SIG-M5 treated with dmso at 0.1 percent for 504 hours (cell line): Measurements from ENCODE around the gene TP53INP2.
"Not testable (repeated sequence)": the region's sequence is repeated elsewhere in the genome, so short reads cannot be mapped to it uniquely, and the experiment has no call there.

ENCODE experiments used
- DNase-seq: peaks from one replicate; lab custom pipeline; 2025; ENCODE audit not compliant: unreplicated experiment; lab: John Stamatoyannopoulos, UW

TP53INP2 gene

DNA sequence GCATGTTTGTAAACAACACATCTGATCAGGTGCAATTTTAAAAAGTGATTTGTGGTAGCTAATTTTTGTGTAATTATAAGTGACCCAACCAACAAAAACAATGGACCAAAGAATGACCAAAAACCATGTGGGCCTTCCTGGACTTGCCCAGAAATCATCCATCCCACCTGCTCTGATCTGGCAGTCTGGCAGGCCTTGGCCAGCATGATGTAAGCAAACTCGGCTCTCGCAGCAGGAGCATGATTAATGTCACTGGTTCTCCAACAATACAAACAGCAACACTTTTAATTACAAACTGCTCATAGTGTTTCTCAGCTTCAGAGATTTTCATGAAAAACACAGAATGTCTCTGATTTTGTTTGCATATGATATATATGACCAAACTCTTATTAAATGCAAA is 16.1 kb downstream of the TP53INP2 start:
- DNase-seq: no peak

DNA sequence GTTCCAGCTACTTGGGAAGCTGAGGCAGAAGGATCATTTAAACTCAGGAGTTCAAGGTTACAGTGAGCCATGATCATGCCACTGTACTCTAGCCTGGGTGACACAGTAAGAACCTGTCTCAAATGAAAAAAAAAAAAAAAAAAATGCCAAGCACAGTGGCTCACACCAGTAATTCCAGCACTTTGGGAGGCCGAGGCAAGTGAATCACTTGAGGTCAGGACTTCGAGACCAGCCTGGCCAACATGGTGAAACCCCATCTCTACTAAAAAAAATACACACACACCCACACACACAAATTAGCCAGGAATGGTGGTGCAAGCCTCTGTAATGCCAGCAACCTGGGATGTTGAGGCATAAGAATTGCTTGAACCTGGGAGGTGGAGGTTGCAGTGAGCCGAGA is 18.4 kb downstream of the TP53INP2 start:
- not testable (repeated sequence) for DNase-seq

DNA sequence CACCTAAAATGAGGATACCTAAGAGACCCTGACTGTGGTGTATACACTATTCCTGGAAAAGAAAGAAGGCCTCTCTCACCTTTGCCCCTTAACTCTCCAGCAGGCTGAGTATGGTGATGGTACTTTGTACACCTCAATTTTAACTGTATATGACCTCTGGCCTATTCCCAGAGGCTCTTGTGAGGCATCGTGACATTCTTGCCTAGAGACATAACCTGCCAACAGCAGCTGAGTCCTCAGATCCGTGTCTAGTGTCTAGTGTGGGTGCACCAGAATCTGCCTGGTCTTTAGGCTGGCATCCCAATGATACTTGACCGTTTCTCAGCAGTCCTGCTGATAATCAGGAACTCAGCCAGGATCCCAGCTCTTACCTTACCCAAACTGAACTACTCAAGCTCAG is 20.0 kb downstream of the TP53INP2 start:
- no peak for DNase-seq

DNA sequence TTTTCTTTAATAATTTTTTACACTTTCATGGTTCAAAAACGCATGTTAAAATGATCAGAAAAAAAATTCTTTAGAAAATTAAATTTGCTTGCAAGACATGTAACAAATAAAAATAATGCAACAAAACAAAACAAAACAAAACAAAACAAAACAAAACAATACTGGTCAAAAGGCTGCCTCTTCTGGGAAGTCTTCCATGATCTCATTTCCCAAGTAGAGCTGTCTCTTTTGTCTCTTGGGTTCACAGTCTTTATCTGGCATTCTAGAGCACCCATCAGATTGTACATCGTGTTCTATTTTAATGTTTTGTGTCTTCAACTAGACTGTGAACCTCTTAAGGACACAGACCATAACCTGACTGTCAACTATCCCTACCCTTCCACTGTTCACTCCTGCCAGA is 25.3 kb downstream of the TP53INP2 start:
- no peak for DNase-seq

DNA sequence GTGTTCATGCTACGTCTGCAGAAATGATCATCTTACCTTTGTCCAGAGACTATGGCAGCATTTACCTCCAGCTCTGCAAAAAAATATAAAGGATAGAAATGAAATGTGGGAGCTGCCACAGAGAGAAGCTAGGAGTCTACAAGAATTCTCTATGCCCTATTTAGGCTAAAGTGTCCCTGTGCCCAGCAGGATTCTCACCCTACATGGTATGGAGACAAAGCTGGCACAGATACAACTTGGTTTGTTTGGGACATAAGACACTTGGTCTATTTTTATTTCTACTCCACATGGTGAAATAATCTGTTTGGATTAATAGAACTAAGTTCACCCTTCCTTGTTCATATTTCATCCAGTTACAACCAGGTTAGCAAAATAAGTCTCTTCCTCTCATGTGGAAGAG is 28.4 kb downstream of the TP53INP2 start:
- no peak for DNase-seq

DNA sequence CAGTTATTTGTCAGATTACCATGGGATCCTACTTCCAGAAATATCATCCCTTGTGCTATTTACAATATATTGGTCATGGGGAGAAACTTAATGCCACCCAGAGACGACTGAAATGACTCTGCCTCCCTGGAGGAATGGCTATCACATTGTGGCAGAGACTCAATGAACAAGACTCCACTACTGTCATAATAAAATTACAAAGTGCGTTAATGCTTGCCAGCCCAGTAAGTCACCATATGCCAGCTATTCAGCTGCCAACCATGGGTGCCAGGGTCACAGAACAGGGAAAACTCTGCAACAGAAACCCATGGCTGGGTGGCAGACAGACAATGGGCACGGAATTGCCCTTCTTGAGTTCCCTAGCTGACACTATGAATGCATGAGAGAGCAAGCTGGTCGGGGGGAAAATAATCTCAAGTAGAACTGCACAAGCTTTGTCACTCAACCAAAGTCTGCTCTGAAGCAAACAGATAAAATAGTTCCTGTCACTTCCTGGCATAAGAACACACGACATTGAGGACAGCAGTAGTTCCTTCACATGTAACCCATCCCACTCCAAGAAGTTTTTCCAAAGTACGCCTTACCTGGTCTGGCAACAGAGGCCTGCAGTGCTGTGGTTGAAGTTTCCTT is 32.1 kb downstream of the TP53INP2 start:
- no peak for DNase-seq

DNA sequence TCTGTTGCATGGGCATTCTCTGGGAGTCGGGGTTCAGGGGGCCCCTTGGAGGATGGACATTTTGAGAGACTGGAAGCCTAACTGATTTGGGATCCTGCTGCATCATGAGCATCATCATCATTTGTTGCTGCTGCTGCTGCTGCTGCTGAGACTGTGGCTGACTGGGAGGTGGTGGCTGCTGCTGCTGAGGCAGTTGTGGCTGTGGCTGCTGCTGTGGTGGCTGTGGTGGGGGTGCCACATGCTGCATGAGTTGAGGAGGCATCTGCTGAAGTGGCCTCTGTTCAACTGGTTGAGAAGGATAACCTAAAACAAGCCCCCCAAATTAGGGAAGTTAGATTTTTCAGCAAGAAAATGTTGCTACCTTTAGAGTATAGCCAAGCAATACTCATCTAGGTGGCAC is 38.9 kb downstream of the TP53INP2 start:
- DNase-seq: no peak

DNA sequence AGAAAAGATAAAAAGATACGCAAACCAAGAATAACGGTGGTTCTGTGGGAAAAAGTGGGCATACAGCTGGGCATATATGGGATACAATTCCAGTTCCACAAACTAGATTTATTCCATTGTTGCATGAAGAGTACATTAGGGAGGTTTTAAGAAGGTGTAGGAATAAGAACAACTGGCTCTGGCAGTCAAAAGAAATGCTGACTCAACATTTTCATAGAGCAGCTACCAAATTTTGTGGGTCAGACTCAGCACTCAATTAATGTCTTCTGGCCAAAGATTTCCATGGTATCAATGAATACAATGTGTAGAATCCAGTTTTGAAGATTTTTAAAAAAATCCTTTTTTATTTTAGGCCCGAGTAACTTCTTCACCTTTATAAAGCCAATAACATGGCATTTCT is 40.2 kb downstream of the TP53INP2 start:
- DNase-seq: no peak

DNA sequence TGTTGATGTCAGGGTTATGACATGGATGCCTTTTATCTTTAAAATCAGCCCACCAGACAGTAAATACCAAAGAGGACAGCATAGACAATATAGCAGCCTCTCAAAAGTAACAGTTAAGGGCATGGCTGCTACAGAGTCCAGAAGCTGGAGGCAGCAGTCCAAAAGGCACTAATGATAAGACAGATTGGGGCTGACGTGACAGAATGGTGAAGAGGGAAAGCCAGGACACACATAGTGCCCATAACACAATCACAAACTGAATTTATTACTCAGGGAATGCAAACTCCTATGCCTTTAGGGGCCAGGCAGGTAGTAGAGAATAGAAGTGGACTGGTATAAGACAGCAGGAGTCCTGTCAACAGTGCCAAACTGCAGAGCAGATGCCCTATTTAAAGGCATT is 40.7 kb downstream of the TP53INP2 start:
- no peak for DNase-seq

DNA sequence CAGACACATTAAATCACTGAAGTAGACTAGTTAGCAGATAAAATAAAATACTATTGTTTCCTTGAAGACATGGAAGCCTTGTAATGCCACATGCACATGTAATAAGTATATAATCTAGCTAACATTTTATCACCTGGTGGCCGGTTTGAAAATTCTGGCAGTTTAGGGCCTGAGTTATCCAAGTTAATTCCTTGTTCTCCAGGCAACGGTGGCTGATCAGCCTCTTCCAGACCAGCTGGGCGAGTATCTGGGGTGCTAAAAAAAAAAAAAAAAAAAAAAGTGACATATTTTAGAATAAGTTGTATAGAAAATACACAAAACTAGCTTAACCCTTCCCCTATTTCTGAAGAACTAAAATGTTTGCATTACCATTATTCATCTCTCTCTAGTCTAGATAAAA is 42.5 kb downstream of the TP53INP2 start:
- DNase-seq: no peak

DNA sequence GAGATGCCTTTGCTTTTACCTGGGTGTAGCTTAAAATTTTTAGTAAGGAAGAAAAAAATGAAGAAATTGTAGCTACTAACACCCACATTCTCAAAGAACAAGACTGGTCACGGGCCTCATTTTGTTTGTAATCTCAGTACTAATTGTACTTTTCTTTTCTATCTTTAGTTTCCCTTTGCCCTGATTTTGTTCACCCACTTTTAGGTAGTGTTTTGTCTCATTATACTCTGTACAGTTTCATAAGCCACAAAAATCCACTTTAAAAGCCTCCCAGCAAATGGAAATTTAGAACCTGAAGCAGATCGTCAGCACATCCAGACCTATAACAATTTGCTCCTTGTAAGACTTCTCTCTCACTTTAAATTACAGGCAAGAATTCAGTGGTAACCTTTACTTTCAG is 43.3 kb downstream of the TP53INP2 start:
- DNase-seq: no peak

DNA sequence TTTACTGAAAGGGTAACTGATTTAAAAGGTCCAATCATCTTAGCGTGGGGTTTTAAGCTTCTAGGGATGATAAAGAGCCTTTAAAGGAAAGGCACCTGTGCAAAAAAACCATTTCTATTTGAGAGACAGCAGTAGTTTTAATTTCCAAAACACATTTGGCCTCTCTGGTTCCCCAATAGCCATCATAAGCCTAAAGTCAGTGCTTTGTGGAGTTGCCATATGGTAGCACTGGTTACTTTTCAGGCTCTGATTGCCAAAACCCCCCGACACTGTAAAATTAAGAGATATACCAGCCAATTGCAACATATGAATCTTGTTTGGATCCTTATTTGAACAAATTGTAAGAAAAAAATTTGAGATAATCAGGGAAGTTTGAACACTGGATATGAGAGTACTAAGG is 44.6 kb downstream of the TP53INP2 start:
- DNase-seq: no peak

DNA sequence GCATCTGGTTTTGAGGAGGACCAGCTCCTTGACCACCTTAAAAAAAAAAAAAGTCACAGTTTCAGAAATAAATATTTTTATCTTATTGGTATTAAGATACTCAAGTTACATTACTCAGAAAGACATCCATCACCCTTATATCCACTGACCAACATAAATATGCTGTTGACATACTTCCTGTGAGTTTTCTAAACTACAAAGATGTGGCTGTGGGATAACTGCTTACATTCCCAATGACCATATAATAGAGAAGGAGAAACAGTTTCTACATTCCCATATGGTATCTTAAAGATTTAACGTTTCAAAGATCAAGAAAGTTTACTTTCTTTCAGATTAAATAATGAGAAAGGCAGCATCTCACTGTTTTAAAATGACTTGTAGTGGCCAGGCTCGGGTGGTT is 46.3 kb downstream of the TP53INP2 start:
- no peak for DNase-seq

DNA sequence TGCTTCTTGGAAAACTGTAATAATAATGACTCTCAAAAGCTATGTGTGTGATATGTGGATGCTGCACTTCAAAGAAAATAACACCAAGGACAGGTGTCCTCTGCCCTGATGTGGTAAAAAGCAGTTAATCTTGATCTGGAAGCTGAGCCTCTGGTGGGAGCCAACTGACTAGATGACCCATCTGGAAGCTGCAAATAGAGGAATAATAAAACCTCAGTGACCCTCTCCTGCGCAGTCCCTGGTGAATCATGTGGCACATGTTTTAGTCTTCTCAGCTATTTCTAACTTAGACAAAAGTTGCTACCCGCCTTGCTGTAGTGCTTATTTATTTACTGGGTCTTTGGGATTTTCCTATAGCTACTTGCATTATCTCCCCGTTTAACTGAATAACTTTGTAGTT is 47.3 kb downstream of the TP53INP2 start:
- no peak for DNase-seq

DNA sequence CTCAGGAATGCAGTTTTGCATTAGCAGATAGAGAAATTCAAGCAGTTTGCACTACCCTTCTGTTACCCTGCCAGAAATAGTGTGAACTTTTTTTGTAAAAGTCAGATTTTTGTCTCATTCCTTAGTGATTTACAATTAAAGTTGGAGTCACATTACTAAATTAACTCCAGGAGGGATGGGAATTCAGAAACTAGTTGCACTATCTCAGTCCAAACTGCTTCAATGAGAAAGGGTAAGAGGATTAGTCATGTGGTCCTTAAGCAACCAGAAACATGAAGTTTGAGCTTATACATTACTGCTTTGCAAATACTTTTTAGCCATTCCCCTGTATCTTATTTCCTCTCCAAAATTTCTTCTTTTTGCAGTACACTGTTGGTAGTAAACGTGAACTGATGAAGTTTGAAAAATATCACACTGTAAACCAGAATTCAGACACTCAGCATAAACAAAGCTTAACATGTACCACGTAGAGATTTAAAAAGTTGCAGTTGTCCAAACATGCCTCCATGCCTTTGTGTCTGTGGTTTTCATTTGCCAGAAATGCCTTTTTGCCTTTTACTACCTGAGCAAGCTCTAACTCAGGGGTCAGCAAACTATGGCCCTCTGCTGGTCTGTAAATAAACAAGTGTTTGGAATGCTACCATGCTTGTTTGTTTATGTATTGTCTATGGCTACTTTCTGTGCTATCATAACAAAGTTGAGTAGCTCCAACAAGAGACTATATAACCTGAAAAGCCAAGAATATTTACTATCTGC is 49.7 kb downstream of the TP53INP2 start:
- no peak for DNase-seq

DNA sequence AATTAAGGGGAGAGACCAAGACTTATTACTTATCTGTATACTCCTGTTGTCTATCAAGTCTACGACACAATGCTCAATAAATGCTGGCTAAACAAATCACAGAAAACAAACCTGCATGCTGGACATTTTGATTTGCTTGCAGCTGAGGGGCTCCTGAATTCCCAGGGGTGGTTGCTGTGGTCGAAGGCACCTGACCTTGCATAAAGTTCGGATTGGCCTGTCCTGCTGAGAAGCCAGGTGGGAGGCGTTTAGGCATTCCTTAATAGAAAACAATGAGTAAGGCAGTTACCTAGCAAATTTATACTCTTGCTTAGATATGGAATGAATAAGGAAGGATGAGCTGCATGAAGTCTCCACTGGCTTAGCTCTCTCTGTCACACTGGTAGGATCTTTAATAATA is 50.5 kb downstream of the TP53INP2 start:
- no peak for DNase-seq

DNA sequence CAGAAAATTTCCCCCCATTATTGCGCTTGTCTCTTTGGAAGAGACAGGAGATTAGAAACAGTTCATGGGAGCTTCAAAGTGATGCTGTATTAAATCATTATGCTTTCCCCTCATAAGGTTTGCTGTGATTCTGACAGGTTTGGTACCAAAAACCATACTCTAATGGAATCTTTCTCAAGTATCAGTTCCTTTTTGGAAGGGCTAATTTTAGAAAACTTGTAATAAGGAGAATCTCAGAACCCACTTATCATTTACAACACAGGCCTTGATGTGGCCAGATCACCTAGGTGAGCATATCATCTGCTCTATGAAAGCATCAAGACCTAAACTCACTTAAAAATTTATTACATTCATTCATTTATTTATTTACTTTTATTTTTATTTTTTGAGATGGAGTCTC is 51.2 kb downstream of the TP53INP2 start:
- no peak for DNase-seq

DNA sequence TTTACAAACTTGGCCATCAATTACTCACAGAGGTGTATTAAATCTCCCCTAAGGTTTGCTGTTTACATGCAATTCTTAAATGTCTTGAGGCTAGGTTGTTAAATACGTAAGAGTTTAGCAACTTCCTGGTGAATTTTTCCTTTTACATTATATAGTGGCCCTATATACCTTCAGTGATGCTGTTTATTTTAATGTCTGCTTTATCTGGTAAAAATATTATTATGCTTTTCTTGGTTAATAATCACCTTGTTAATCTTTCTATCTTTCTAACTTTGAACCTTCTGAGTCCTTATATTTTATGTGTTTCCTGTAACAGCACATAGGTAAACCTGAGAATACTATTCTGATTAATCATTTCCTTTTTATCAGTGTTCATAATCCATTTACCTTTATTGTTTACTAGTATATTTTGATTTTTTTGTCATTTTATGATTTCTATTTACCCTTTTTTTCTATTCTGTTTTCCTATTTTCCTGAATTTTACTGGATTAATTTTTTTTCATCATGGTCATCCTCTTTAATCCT is 57.9 kb downstream of the TP53INP2 start:
- no peak for DNase-seq
